MV-4-11 (cell line): ENCODE results near the gene CYP11A1.

Experiments
- DNase-seq: peaks from one replicate; lab custom pipeline; 2025; lab: John Stamatoyannopoulos, UW

CYP11A1 gene

GRCh38 chr15:74301583-74302361 is 65.7 kb downstream of the CYP11A1 start:
- no peak for DNase-seq

DNA sequence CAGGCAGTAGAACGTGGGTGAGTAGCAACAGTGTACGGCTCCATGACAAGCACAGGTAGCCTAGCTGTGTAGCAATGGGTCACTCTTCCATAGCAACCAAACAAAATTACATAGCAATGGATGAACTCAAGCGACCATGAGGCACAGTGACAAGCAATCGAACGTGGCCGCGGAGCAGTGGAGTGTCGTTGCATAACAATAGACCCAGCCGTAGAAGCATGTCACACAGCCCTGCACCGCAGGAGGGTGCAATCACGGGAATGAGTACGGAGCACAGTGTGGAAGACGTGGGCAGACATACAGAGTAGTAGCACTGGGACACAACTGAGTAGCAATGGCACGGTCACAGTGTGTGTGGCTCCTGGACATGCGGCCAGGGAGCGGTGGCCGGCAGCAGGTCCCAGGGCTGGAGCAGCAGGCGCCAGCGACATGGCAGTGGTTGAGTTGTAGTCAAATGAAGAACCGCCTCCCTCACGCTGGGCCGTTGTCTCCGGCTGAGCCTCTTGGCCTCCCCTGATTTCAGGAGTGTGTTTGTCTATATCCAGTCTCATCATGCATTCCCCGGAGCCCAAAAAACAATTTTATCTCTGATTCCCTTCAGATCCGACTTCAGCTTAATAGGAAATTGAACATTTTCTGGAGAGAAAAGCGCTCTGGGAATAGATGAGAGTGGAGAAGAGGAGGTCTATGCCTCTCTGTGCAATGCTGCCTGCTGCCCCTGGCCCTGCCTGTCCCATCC is 67.2 kb downstream of the CYP11A1 start:
- DNase-seq, result no peak

- DNase-seq, result no peak
Measured at GRCh38 chr15:74297887-74298286, 69.6 kb downstream of the CYP11A1 start.

- no peak for DNase-seq
Measured at GRCh38 chr15:74295800-74296199, 71.6 kb downstream of the CYP11A1 start.

DNA sequence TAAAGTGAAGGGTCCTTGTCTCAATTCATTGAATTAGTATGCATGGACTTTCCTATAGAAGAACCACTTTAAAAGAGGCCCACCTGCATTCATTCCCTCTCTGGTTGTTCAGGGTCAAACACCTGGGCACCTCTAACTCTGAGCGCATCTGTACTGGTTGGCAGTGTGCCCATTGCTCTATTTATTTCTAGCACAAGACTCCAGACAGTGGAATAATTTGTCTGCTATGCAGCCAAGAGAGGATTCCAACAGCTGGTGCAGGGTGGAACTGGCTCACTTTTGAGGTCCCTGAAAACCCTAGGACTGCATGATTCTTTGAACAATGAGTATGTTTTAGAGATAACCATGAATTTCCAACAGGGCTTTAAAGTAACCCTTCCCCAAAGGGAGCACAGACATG is 73.4 kb downstream of the CYP11A1 start:
- no peak for DNase-seq

GRCh38 chr15:74293021-74293810 is 74.2 kb downstream of the CYP11A1 start:
- DNase-seq, result no peak

GRCh38 chr15:74291101-74292071 is 76.1 kb downstream of the CYP11A1 start:
- DNase-seq, result peak; percentile 46

GRCh38 chr15:74290645-74291044 is 76.8 kb downstream of the CYP11A1 start:
- DNase-seq, result no peak

DNA sequence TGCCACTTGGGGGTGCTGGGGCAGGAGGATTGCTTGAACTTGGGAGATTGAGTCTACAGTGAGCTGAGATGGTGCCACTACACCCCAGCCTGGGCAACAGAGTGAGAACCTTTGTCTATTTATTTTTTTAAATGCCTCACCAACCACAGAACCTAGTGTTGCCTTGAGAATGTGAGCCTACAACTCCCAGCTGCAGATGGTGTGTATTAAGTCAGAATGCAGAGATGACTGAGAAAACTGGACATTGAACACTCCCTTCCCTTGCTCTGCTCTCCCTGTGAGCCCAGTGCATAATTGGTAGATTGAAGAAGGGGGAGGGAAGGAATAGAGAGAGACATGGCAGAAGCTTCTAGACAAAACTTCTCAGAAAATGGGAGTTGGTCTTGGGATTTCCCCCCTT is 77.8 kb downstream of the CYP11A1 start:
- DNase-seq, result no peak
